HG02610 (cell line): ENCODE results near the gene AK3.

Experiments
- ATAC-seq: cut with Tn5 transposase; IDR thresholded peaks from one replicate; pipeline ENCODE4 v1.9.1; 2021; ENCODE audit warnings: mild to moderate bottlenecking, moderate library complexity; ENCODE audit not compliant: unreplicated experiment

Gene AK3

GRCh38 chr9:4750023-4750673, 9.1 kb upstream of the AK3 start:
- no peak for ATAC-seq

- ATAC-seq = no peak
Observed at GRCh38 chr9:4748612-4749011, 7.6 kb upstream of the AK3 start.

- no peak for ATAC-seq
Observed at GRCh38 chr9:4746278-4747030, 5.5 kb upstream of the AK3 start.

GRCh38 chr9:4743131-4743875, 2.3 kb upstream of the AK3 start:
- no peak for ATAC-seq

GRCh38 chr9:4742246-4742645, 1.2 kb upstream of the AK3 start:
- ATAC-seq = no peak

- ATAC-seq = peak; percentile 2
Observed at GRCh38 chr9:4741365-4742089, 525 bp upstream of the AK3 start.

- no peak for ATAC-seq
Observed at GRCh38 chr9:4740388-4740637, 689 bp downstream of the AK3 start.

GRCh38 chr9:4739587-4740387, 1.2 kb downstream of the AK3 start:
- ATAC-seq = no peak

- ATAC-seq = no peak
Observed at GRCh38 chr9:4738866-4739586, 2.0 kb downstream of the AK3 start.

- no peak for ATAC-seq
Observed at GRCh38 chr9:4734150-4734549, 6.9 kb downstream of the AK3 start.

GRCh38 chr9:4732890-4733289, 8.1 kb downstream of the AK3 start:
- ATAC-seq = no peak

- ATAC-seq = no peak
Observed at GRCh38 chr9:4727593-4727992, 13.4 kb downstream of the AK3 start.

- no peak for ATAC-seq
Observed at GRCh38 chr9:4725706-4726442, 15.1 kb downstream of the AK3 start.

- no peak for ATAC-seq
Observed at GRCh38 chr9:4721736-4722135, 19.3 kb downstream of the AK3 start.

- ATAC-seq = no peak
Observed at GRCh38 chr9:4718911-4719310, 22.1 kb downstream of the AK3 start.

- no peak for ATAC-seq
Observed at GRCh38 chr9:4717815-4718214, 23.2 kb downstream of the AK3 start.

- no peak for ATAC-seq
Observed at GRCh38 chr9:4716163-4716562, 24.8 kb downstream of the AK3 start.

GRCh38 chr9:4714266-4715016, 26.6 kb downstream of the AK3 start:
- ATAC-seq = no peak

- ATAC-seq = no peak
Observed at GRCh38 chr9:4713849-4714248, 27.2 kb downstream of the AK3 start.
